ENCODE results near the gene DERA.

Gene DERA

DNA sequence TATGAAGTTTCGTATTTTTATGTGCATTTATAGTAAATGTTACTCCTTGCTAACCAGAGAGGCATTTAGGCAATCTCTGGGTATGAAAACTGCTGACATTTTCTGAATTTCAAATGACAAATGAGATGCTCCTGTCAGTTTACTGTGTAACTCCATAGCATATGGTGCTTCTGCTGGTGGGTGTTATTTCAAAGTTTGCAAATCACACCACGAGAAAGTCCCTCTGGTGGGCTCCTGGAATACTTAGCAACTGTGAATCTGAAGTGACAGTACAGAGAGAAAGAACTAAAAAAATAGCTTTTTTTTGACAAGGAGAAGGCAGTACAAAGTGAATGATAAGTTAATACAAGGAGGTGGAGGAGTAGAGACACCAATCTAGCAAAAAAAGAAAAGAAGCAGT, 161.5 kb downstream of the DERA start:
- no peak for DNase-seq

- DNase-seq: no peak
Observed at GRCh38 chr12:16074894-16075293, 163.8 kb downstream of the DERA start.

- DNase-seq: no peak
Observed at GRCh38 chr12:16075887-16076286, 164.8 kb downstream of the DERA start.

DNA sequence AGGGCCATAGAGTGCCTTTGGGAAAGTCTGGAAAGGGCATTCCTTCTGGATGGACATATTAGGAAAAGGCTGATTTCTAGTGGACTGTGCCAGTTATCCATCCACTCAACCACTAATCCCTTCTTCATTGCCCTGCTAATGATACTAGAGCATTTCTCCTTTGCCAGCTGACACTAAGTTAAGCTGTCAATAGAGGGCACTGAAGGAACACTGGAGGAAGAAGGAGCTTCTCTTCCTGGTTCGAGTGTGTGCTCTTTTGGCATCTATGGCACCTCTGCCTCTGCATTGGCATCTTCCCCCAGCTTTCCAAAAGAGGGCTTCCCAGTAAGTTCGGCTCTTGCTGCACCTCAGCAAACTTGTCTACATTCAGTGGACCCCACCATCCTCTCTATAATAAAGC, 165.4 kb downstream of the DERA start:
- DNase-seq: no peak

DNA sequence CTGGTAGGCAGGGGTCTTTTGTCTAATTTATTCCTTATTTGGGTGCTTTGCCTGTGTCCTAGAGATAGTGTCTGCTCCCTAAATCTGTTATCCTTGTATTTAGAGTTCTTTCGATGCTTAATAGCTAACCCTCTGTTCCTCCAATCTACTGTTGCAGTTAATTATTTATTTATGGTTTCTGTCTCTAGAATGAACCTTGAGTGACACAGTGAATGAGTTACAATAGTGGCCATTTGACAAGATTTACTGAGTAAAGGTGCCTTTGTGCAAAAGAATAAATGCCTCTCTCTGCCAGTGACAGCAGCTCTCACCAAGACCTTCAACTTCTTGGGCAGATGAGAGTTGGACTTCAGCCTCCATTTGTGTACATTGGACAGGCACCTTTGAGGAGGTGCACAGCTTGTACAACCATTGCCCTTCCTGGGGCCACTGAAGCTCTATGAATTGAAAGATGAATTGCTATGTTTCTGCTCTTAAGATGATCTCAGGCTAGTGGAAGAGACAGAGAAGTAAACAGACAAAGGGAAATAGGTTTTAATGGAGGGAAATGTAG, 165.9 kb downstream of the DERA start:
- no peak for DNase-seq

DNA sequence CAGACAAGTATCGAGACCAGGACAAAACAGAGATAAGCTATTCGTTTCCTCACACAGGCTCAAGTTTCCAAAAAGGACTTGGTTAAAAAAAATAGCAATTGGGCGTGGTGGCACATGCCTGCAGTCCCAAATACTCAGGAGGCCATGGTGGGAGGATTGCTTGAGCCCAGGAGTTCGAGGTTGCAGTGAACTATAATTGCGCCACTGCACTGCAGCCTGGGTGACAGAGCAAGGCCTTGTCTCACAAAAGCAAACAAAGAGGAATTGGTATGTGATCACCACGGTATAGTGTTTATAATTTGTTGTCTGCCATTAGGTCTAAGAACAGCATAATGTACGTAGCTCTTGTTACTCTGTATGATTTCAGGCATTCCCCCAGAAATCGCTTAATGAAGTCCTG, 175.3 kb downstream of the DERA start:
- no peak for DNase-seq

- no peak for DNase-seq
Observed at GRCh38 chr12:16086942-16087341, 175.8 kb downstream of the DERA start.
